Activated naive CD4-positive, alpha-beta T cell (primary cell): Measurements from ENCODE around the gene FGF9.

Experiments
- DNase-seq, 4 experiments: peaks; one replicate each; lab custom pipeline; 2025; lab: John Stamatoyannopoulos, UW

Gene FGF9

DNA sequence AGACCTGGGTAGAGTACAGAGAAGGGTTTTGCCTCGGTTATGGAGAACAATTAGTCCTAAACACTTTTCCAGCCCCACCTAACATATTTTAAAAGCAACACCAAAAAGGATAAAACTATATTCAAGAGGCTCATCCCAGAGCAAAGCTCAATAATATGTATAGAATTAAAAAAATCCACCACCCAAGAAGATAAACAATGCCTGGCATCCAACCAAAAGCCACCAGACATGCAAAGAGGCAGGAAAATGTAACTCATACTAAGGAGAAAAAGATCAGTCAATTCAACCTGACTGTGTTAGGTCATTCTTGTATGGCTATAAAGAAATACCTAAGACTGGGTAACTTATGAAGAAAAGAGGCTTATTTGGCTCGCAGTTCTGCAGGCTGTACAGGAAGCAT, 39.3 kb downstream of the FGF9 start:
- DNase-seq, result no peak

- no peak for DNase-seq
Observed at GRCh38 chr13:21717817-21718216, 46.9 kb downstream of the FGF9 start.

- no peak for DNase-seq
Observed at GRCh38 chr13:21719463-21719862, 48.6 kb downstream of the FGF9 start.

- DNase-seq, result no peak
Observed at GRCh38 chr13:21723807-21724505, 53.1 kb downstream of the FGF9 start.

GRCh38 chr13:21730186-21730880, 59.5 kb downstream of the FGF9 start:
- DNase-seq, result no peak

- DNase-seq, result no peak
Observed at GRCh38 chr13:21733475-21734263, 62.8 kb downstream of the FGF9 start.

DNA sequence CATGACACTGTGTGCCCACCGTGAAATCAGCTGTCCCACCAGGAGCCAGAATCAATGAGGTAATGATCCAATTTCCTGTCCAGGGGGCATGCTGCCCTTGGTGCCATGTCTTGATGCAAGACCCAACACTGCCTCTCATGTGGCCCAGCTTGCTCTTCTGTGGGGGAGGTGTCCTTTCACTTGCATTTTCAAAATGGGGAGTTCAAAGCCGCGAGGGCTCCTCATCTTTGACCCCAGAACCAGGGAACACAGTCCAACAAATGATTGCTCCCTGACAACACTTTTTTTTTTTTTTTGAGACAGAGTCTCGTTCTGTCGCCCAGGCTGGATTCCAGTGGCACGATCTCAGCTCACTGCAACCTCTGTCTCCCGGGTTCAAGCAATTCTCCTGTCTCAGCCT, 64.1 kb downstream of the FGF9 start:
- no peak for DNase-seq

GRCh38 chr13:21735701-21736401, 65.0 kb downstream of the FGF9 start:
- DNase-seq, result no peak

DNA sequence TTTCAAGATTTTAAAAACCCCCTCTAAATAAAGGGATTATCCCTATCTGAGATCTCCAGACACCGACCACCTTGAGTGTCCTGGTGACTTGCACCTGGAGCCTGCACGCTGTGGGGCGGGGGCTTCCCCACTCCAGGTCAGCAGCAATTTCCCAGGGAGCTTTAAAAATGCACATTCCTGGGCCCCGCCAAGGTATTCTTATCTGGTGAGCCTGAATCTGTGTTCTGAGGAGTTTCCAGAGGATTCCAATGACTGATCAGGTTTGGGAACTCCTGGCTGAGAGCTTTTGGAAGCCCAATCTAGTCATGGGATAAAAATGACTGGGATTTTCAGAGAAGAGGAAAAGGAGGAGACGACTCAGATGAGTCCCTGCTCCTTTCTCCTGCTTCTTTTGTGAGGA, 66.1 kb downstream of the FGF9 start:
- DNase-seq, result no peak

GRCh38 chr13:21738630-21739029, 67.8 kb downstream of the FGF9 start:
- no peak for DNase-seq

DNA sequence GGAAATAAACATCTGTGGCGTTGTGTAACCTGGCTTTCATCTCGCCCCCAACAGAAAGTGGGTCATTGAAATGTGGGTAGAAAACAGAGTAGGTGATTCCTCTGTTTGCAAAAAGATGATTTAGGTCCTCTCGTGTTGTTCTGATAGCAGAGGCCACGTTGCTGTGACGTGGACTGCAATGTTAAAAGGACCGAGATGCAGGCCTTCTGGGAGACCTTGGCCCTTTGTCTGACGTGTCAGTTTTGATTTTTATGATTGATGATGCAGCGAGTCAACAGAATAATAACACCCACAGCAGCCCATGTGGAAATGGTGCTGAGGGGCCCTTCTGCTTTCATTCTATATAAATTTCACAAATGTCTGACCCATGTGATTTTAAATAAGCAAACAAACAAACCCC, 68.9 kb downstream of the FGF9 start:
- DNase-seq, result no peak

DNA sequence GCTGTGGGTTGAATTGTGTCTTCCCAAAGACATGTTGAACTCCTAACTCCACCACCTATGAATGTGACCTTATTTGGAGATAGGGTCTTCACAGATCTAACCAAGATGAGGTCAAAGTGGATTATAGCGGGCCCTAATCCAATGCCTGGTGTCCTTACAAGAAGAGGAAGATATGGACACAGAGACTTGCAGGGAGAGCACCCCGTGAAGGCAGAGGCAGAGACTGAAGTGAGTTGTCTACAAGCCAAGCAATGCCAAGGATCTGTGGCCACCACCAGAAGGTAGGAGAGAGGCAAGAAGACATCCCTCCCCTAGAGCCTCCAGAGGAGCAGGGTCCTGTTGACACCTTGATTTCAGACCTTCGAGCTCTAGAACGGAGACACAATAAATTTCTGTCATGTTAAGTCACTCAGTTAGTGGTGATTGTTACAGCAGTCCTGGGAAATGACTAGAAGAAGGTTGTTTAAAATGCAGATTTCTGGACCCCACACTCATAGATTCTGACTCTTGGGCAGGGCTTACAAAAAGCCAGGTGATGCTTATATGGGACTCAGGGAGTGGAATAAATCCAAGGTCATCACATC, 70.6 kb downstream of the FGF9 start:
- DNase-seq, result no peak

DNA sequence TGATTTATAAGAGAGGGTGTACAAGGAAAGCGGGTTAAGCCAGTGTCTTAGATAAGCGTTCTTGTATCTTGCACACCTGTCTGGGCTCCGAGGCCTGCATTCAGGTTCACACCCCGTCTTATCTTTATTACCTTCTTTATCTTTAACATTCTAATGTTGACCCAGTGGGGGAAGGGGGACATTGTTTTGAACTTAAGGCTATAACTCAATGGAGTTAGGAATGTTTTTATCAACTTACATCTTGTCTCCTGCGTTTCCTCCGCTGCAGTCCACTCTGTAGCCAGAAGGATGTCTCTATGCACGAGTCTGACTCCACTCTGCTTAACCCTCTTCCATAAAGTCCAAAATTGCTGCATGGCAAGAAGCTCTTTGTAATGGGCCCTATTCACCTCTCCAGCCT, 71.2 kb downstream of the FGF9 start:
- no peak for DNase-seq

- no peak for DNase-seq
Observed at GRCh38 chr13:21744149-21744548, 73.3 kb downstream of the FGF9 start.

GRCh38 chr13:21745307-21745706, 74.4 kb downstream of the FGF9 start:
- DNase-seq, result no peak

- DNase-seq, result no peak
Observed at GRCh38 chr13:21747456-21747855, 76.6 kb downstream of the FGF9 start.

DNA sequence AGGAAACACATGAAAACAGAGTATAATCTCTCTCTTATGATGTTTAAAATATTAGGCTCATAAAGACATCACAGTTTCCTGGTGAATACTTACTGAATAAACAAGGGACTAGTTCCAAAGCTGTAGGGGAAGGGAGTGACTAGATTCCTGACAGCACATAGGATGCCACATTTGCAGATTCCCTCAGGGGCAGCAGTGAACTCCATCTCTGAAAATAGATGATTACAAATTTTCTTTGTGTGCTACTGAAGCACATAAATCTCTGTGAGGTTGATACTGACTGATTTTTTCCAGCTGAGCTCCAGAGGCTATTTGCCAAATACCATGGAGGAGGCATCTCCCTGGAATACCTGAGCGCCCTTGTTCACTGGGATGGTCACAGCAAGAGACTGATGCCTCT, 77.3 kb downstream of the FGF9 start:
- no peak for DNase-seq

GRCh38 chr13:21749410-21749809, 78.5 kb downstream of the FGF9 start:
- DNase-seq, result no peak

DNA sequence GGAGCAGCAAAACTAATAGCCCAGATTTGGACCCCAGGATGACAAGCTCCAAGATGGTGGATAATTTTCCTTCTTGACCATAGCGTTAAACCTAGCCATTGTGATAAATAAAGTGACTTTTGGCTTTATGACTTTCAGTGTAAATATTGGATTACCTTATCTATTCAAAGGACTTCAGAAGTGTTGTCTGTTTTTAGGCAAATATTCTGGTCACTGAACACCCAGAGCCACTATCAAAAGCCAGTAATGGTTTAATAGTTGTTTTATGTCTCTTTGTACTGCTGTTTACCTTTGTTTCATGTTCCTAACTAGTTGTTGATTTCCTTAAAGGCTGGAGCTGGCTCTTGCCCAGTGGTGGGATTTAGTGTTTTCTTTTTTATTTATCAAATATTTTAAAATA, 81.6 kb downstream of the FGF9 start:
- no peak for DNase-seq

- no peak for DNase-seq
Observed at GRCh38 chr13:21753117-21753729, 82.3 kb downstream of the FGF9 start.
